ENCODE results near the gene TBC1D16.

Gene TBC1D16

DNA sequence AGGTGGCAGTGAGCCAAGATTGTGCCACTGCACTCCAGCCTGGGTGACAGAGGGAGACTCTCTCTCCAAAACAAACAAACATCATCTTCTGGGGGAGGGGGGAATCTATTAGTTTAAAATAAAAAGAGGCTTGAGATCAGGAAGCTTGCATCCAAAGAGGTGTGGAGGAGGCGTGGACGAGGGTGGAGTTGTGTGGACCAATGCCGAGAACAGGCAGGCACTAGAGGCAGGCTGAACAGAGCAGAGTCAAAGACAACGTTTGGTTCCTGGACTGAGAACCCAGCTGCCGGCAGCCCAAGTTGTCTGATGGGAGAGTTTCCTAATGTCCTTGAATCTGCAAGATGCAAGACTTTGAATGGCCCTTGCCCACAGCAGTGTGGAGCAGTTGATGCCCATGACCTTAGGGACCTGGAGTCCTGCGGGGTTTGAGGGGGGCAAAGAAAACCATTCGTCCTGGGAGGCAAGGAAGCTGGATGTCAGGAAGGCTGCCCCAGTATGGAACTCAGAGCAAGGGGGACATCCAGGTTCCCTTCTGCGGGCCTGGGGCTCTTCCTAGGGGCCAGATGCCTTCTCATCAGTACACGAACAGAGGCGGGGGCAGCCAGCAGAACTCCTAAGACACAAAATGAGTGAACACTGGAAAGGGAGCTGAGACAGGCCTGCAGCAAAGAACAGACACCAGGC lies 9.2 kb downstream of the TBC1D16 start:
- in situ Hi-C loops (cut with HindIII; ENCODE audit: low sequenced_read_pairs): no loop called here

DNA sequence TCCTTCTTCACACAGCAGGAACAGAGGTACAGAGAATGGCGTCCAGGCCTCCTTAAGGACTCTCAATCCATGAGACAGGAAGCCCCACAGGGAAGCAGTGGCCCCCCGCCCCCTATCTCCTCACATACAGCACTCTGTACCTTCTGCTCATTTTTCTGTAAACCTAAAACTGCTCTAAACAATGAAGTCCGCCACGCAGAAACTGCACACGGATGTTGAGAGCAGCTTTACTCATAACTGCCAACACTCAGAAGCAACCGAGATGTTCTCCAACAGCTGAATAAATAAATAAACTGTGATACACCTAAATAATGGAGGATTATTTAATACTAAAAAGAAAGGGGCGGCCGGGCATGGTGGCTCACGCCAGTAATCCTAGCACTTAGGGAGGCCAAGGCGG lies 9.9 kb downstream of the TBC1D16 start:
- in situ Hi-C loops (cut with HindIII; ENCODE audit: low sequenced_read_pairs): no loop called here

DNA sequence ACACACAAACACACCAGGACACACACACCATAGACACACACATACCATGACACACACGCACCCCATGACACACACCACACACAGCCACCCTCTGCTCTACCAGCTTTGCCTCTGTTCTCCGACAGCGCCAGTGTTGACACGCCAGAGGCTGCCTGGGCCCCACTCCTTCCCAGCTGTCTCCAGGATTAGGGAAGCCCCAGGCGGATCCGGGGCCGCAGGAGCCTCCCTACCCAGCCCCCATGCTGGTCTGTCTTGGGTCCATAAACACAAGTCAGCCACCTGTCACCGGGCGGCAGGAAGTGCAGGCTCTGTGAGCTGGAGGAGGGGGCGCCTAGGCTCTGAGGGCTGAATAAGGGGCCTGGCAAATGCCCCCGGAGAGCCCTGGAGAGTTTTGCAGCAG lies 10.5 kb downstream of the TBC1D16 start:
- in situ Hi-C loops (cut with HindIII; ENCODE audit: low sequenced_read_pairs): no loop called here

DNA sequence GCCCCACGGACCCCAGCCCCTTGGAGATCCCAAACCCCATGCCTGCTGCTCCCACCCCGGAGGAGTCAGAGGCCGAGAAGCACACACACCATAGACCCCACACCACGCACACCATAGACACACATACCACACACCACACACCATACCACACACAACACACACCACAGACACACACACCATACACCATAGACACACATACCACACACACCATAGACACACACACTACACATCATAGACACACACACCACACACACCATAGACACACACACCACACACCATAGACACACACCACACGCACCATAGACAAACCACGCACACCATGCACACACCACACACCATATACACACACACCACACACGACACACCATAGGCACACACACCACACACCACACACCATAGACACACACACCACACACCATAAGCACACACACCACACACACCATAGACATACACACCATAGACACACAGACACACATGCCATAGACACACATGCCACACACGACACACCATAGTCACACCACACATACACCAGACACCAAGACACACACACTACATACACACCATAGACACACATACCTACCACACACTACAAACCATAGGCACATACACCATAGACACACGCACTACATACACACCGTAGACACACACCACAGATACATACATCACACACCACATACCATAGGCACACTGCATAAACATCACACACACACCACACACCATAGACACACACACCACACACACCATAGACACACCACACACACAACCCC lies 11.3 kb downstream of the TBC1D16 start:
- in situ Hi-C loops (cut with HindIII; ENCODE audit: low sequenced_read_pairs): no loop called here

DNA sequence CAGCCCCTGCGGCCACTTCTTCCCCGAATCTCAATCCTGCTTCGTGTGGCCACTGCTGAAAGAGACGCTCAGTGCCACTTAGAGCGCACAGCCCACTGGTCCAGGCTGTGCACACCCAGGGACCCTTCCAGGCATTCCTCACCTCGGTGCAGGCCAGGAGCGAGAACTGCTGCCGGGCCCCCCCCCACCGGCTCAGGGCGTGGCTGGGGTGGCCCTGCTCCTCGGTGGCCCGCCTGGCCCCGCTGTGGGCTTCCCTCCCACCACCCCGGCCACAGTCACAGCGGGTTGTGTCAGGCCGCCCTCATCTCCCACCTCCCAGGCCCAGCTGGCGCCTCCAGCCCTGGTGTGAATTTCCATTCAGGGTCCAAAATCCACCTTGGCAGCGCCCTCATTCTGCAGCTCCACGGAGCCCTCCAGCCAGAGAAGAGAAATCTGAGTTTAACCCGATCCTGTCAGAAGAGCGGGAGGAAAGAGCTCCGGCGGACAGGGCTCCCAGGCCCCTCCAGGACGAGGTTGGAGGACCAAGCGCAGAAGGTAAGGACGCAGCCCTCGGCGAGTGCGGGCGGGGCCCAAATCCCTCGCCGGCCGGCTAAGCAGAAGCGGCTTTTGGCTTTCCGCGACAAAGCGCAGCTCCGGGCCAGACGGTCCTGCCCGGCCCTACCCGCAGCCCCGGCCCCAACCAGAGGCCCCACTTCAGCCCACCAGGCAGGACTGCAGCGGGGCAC lies 12.0 kb downstream of the TBC1D16 start:
- in situ Hi-C loops (cut with HindIII; ENCODE audit: low sequenced_read_pairs): no loop called here

DNA sequence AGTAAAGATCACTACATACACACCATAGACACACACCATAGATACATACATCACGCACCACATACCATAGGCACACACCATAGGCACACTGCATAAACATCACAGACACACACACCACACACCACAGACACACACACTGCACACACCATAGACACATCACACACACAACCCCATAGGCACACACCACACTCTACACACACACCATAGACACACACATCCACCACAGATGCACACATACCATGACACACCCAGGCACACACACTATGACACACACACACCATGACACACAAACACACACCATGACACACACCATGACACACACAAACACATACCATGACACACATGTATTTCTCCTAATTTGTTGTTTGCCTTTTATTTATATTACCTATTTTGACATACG lies 14.1 kb downstream of the TBC1D16 start:
- in situ Hi-C loops (cut with HindIII; ENCODE audit: low sequenced_read_pairs): no loop called here

DNA sequence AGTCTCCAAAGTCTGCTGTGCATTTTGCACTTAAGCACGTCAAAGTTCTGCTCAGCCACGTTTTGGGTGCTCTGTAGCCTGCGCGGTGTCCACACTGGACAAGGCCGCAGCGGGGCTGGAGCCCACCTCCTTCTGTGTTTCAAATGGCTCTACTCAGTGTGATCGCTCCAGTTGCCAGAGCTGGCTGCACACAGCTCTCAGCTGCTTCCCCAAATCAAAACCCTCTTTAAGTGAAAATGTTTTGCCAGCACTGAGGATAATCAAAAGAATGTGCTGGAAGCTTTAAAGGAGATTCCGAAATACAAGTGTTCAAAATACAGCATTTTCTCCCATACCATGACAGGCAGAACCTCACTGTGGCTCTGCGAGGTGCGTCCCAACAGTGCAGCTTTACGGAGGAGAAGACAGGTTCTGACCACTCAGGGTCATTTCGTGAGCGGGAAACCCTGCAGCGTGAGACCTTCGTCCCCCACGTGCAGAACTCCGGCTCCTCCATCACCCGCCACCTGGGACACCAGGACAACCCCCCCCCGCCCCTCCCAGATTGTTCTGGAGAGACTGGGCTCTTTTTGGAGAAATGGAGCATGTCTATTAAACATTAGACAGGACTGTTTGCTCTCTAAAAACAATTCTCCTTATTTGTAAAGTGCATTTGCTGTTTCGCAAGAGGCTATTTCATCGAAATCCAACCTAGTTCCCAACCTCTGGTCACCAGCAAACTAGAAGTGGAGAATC lies 16.6 kb downstream of the TBC1D16 start:
- in situ Hi-C loops (cut with HindIII; ENCODE audit: low sequenced_read_pairs): no loop called here

DNA sequence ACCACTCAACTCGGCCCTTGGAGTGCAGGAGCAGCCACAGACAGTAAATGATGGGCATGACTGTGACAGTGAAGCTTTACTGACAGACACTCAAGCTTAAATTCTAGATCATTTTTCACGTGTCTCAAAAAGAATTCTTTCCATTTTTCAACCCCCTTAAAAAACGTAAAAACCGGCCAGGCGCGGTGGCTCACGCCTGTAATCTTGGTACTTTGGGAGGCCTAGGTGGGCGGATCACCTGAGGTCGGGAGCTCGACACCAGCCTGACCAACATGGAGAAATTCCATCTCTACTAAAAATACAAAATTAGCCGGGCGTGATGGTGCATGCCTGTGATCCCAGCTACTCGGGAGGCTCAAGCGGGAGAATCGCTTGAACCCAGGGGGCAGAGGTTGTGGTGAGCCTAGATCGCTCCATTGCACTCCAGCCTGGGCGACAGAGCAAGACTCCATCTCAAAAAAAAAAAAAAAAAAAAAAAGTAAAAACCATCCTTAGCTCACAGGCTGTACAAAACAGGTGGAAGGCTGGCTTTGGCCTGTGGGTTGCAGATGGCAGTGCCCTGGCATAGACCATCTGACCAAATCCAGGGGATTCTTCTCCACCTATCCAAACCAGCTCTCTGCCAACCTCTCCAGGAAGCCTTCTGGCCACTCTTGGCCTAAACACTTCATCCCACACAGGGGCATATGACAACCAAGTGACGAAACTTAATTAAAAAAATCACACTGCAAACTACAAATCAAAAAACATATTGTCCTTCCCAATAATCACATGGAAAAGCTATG lies 18.3 kb downstream of the TBC1D16 start:
- in situ Hi-C loops (cut with HindIII; ENCODE audit: low sequenced_read_pairs): no loop called here

DNA sequence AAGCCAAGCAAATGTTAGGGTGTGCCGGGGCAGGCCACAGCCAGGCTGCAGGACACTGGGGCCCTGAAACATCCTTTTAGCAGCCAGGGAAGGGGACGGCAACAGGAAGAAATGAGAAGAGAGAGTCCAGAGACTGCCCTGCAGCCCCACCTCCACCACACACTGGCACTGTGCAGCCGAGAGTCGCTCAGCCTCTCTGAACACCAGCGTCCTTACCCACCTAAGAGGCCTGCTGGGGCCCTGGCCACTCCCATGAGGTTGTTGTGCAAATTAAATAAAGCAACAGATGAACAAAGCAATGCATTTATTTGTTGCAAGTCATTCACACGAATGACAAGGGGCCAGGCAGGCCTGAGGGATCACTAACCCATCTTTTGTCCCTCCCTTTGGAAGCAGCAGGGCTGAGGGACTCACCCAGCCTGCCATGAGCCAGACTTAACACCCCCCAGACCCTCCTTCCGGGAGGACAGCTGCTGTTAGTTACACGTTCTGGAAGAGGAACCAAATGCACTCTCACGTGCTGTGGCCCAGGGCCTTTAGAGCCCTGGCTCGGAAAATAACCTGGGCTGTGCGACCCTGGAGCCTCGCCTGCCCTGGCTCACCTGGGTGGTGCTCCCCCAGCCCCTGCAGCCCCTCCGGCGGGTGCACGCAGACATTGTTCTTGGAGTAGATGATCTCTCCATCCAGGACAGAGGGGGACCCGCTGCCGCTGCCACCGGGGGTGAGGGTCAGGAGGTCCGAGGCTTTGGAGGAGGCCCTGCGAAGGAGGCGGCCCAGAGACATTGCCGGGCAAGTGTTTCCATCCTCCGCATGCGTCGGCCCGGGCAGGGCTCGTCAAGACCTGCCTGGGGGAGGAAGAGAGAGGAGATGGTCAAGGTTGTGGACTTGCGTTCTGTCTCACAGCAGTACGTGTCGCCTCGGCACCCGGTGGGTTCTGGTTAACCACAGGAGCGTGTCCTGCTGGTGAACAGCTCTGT lies 22.6 kb downstream of the TBC1D16 start:
- in situ Hi-C loops (cut with HindIII; ENCODE audit: low sequenced_read_pairs): no loop called here

DNA sequence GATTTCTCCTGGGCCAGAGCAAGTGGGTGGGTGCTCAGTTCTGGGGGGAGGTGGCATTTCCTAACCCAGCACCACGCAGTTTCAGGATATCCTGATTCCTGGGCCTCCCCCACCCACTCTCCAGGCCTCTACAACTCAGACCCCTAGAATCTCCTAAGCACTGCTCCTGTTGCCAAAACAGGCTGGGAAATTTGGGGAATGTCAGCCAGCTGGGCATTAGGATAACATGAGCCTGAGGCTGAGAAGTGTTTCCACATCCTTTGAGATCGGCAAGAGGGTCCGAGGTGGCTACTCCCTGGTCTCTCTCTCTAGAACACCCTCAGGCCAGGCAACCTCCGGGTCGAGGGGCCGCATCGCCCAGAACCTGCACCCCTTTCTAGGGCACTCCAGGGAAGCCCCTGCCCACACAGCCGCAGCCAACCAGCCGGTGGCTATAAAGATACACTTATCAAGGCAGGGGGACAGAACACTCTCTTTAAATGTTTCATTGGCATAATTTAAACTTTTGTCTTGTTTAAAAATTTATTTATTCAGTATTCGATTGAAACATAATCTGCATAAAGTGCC lies 23.6 kb downstream of the TBC1D16 start:
- in situ Hi-C loops (cut with HindIII; ENCODE audit: low sequenced_read_pairs): no loop called here

DNA sequence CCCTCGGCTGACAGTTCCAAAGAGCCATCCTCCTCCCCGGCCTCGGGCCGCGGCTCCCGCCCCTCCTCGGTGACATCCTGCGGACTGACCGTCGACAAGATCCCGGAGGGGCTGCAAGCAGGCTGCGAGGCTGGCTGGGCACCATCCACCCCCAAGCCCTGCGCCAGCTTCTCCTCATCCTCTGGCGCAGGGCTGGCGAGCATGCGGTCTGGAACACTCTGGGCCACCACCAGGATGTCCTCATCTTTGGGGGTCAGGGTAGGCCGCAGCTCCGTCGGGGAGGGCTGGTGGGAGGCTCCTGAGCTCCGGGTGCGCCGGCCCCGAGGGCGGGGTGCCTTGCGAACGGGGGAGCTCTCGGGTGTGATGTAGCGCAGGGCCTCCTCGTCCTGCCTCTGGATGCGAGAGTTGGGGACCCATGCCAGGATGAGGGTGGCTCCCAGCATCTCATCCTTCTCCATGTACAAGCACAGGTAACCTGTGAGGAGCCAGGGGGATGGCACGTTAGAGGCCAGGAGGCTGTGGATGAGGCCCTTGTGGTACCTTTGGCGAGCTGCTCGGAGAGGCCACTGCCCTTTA lies 25.3 kb downstream of the TBC1D16 start:
- in situ Hi-C loops (cut with HindIII; ENCODE audit: low sequenced_read_pairs): no loop called here

DNA sequence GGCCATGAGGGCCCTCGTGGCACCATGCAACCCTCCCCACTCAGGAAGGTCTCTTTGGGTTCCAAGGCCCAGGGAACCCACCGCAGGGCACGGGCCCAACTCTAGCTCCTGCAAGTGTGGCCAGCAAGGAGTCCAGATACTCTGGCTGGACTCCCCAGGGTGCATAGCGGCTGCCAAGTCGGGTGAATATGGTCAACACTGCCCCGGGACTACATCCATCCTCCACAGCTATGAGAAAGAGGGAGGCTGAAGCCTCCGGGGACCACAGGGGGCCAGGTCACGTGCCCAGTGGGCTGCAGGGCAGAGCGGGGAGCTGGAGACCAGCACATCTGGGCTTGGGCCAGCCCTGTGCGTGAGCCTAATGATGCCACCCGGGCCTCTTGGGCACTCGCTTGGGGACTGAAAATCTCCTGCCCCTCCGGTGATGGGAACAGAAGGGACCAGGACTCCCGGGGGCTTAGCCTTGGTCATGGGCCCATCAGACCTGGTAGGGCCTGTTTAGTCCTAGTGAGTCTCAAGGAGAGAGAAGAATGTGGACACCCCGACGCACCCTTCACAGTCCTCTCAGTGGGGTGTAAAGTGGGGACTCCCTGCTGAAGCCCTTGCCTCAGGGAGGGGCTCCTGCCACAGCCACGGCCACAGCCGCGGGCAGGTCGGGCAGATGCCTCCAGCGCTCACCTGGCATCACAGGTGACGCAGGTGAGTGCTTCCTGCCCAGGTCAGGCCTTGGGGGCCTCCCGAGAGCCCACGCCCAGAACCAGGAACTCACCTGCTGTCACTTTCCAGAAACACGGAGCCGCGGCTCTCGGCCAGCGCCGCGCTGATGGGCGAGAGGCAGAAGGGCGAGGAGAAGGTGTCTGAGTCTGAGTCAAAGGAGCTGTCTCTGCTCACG lies 26.0 kb downstream of the TBC1D16 start:
- in situ Hi-C loops (cut with HindIII; ENCODE audit: low sequenced_read_pairs): no loop called here

DNA sequence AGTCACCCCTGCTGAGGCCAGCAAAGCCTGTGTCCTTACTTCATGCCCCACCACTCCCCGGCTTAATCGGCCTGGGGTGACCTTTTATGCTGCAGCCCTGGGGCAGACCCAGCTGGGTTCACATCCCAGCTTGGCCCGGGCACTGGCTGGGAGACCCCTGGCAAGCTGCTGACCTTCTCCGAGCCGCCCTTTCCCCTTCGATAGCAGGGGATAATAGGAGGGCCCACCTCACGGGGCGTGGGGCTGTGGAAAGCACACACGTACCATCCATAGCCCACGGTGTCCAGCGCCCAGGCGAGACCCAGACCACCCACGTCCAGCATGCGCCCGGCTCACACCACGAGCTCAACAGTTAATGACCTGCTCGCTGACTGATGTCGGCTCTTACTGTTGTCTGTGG lies 26.8 kb downstream of the TBC1D16 start:
- in situ Hi-C loops (cut with HindIII; ENCODE audit: low sequenced_read_pairs): no loop called here

DNA sequence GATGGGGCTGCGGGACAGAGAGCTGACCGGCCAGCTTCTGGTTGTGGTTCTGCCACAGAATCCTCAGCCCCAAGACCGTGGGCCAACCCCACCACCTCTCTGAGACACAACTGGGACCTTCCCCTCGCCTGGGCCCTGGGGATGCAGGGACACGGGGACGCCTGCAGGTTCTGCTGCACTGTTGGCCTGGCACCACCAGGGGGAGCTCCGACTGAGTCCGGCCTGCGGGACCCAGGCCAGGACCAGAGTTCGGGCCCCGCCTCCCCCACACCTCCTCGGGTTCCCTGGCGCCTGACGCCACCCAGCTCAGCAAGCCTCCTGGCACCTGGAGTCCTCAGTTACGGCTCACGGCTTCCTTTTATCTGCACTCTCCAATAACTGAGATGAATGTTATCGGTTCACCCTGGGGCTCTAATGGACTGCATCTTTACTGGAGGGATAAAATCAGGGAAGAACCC lies 27.3 kb downstream of the TBC1D16 start:
- in situ Hi-C loops (cut with HindIII; ENCODE audit: low sequenced_read_pairs): no loop called here

DNA sequence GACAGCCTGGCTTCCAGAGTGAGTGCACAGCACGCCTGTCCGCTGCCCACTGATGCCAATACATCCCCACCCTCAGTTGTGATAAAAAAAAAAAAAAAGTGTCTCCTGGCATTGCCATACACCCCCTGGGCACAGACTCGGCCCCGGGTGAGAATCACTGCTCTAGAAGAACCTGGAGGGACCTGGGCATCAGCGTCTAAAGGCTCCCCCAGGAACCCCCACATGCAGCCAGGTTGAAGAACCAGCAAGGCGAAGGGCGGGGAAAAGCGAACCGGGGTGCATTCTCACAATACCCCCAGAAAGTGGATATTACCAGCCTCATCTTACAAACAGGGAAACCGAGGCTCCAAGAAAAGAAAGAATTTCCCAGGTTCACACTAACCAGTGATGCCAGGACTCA lies 27.7 kb downstream of the TBC1D16 start:
- in situ Hi-C loops (cut with HindIII; ENCODE audit: low sequenced_read_pairs): no loop called here

DNA sequence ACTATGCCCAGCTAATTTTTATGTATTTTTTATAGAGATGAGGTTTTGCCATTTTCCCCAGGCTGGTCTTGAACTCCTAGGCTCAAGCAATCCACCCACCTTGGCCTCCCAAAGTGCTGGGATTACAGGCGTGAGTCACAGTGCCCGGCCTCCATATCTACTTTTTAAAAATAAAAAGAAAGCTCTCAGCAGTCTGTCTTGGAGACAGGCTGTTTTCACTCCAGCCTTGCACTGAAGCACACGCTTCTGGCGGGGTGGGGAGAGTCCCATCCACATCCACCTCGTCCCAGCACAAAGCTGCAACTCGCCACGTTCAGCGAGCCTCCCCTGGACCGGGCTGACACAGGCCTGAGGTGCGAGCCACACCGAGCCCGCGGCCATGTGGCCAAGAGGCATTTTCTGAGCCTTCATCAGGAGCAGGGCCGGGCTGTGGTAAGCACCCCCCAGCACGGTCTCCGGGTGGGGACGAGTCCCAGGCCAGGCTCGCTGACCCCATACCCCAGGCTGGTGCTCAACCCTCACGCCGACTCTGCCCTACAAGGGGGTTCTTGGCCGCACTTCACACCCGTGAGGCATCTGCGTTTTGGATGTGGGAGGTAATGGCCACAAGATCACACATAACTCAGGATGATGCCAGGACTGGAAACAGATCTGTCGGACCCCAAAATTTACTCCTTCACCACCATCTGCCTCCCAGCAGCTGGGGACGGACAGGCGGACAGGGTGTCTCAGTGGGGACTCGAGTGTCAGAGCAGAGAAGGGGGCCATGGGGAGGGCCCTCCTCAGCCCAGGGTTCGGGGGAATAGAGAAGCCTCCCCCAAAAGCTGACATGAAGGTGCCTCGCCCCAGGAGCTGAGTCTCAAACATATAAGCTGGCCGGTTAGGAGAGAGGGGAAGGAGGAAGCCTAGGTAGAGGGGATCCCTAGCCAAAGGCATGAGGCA lies 28.6 kb downstream of the TBC1D16 start:
- in situ Hi-C loops (cut with HindIII; ENCODE audit: low sequenced_read_pairs): no loop called here

DNA sequence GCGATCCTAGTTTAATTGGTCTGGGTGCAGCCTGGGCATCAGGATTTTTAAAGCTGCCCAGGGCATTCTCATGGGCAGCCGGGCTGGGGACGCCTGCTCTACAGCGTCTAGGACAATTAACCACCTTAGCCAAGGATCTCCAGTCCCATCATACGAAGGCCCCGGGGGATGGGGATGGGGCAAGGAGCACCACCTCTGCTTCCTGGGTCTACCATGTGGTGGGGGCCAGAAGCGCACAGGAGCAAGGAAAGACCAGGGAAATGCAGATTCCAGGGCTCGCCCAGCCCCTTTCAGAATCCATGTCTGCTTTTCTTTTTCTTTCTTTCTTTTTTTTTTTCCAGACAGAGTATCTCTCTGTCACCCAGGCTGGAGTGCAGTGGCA lies 29.3 kb downstream of the TBC1D16 start:
- in situ Hi-C loops (cut with HindIII; ENCODE audit: low sequenced_read_pairs): no loop called here

All from endothelial cell of hepatic sinusoid (primary cell).